Urothelium cell line (cell line): ENCODE results near the gene UGP2.
"Not testable (repeated sequence)": the region's sequence is repeated elsewhere in the genome, so short reads cannot be mapped to it uniquely, and the experiment has no call there.

Experiments
- DNase-seq: peaks from one replicate; pipeline ENCODE4 v3.0.0; 2011; ENCODE audit warnings: low spot score, mixed read lengths
- FAIRE-seq: peaks from 2 replicates; lab custom pipeline; 2011; peaks lifted over from hg19 to GRCh38; lab: Jason Lieb, UNC

Gene UGP2

GRCh38 chr2:63841254-63842022, at the start of gene UGP2:
TSS of gene UGP2 (plus strand) at chr2:63841896. CDS start at chr2:63842186, 290 bp downstream.
- DNase-seq (peak; percentile 93), FAIRE-seq (no peak)

- DNase-seq (peak; percentile 75), FAIRE-seq (no peak)
Observed at GRCh38 chr2:63792530-63792929, 49.2 kb upstream of the UGP2 start.

- DNase-seq (no peak), FAIRE-seq (no peak)
Observed at GRCh38 chr2:63796366-63796765, 45.3 kb upstream of the UGP2 start.

GRCh38 chr2:63796796-63797195, 44.9 kb upstream of the UGP2 start:
- no peak for FAIRE-seq
- DNase-seq: no peak

- no peak for DNase-seq
- FAIRE-seq: no peak
Observed at GRCh38 chr2:63801455-63801854, 40.2 kb upstream of the UGP2 start.

GRCh38 chr2:63805412-63805811, 36.3 kb upstream of the UGP2 start:
- DNase-seq (no peak), FAIRE-seq (no peak)

GRCh38 chr2:63808036-63808435, 33.7 kb upstream of the UGP2 start:
- DNase-seq, FAIRE-seq: not testable (repeated sequence)

GRCh38 chr2:63808911-63809310, 32.8 kb upstream of the UGP2 start:
- FAIRE-seq, DNase-seq: not testable (repeated sequence)

- no peak for FAIRE-seq
- DNase-seq: no peak
Observed at GRCh38 chr2:63811063-63811462, 30.6 kb upstream of the UGP2 start.

- not testable (repeated sequence) for DNase-seq, FAIRE-seq
Observed at GRCh38 chr2:63811870-63812269, 29.8 kb upstream of the UGP2 start.

- DNase-seq (no peak), FAIRE-seq (no peak)
Observed at GRCh38 chr2:63814114-63814513, 27.6 kb upstream of the UGP2 start.

- no peak for DNase-seq
Observed at GRCh38 chr2:63817382-63817781, 24.3 kb upstream of the UGP2 start.

GRCh38 chr2:63818271-63818670, 23.4 kb upstream of the UGP2 start:
- DNase-seq: no peak
- FAIRE-seq: no peak

More at GRCh38 chr2:63817382-63817781, 24.3 kb upstream of the UGP2 start:
- no peak for FAIRE-seq

GRCh38 chr2:63819256-63819655, 22.4 kb upstream of the UGP2 start:
- DNase-seq: no peak
- no peak for FAIRE-seq

GRCh38 chr2:63819765-63820717, 21.7 kb upstream of the UGP2 start:
- FAIRE-seq: no peak

GRCh38 chr2:63820969-63821368, 20.7 kb upstream of the UGP2 start:
- FAIRE-seq (no peak), DNase-seq (no peak)

More at GRCh38 chr2:63819765-63820717, 21.7 kb upstream of the UGP2 start:
- DNase-seq: no peak

- FAIRE-seq: no peak
Observed at GRCh38 chr2:63821396-63821795, 20.3 kb upstream of the UGP2 start.

GRCh38 chr2:63822478-63822877, 19.2 kb upstream of the UGP2 start:
- no peak for FAIRE-seq
- no peak for DNase-seq

More at GRCh38 chr2:63821396-63821795, 20.3 kb upstream of the UGP2 start:
- DNase-seq: no peak

GRCh38 chr2:63827749-63828148, 13.9 kb upstream of the UGP2 start:
- FAIRE-seq: peak; percentile 93
- DNase-seq: peak; percentile 82

- FAIRE-seq: no peak
Observed at GRCh38 chr2:63831176-63831575, 10.5 kb upstream of the UGP2 start.

GRCh38 chr2:63834401-63834800, 7.3 kb upstream of the UGP2 start:
- FAIRE-seq (no peak), DNase-seq (no peak)

More at GRCh38 chr2:63831176-63831575, 10.5 kb upstream of the UGP2 start:
- DNase-seq: no peak
